COLO668 (cell line): ENCODE results near the gene MYO7B.

Experiments
- DNase-seq: peaks from one replicate; lab custom pipeline; 2025; ENCODE audit not compliant: unreplicated experiment; lab: John Stamatoyannopoulos, UW

Gene MYO7B

GRCh38 chr2:127607399-127607908, 72.0 kb downstream of the MYO7B start:
- no peak for DNase-seq

GRCh38 chr2:127608061-127609030, 72.9 kb downstream of the MYO7B start:
- no peak for DNase-seq

- no peak for DNase-seq
Observed at GRCh38 chr2:127609031-127609751, 73.7 kb downstream of the MYO7B start.

- DNase-seq, result no peak
Observed at GRCh38 chr2:127609818-127610217, 74.3 kb downstream of the MYO7B start.

- no peak for DNase-seq
Observed at GRCh38 chr2:127610561-127610960, 75.1 kb downstream of the MYO7B start.

GRCh38 chr2:127611076-127611925, 75.8 kb downstream of the MYO7B start:
- no peak for DNase-seq

GRCh38 chr2:127612111-127612822, 76.8 kb downstream of the MYO7B start:
- no peak for DNase-seq

GRCh38 chr2:127614246-127614645, 78.8 kb downstream of the MYO7B start:
- no peak for DNase-seq

- DNase-seq, result no peak
Observed at GRCh38 chr2:127614731-127615130, 79.2 kb downstream of the MYO7B start.

- no peak for DNase-seq
Observed at GRCh38 chr2:127615511-127616166, 80.2 kb downstream of the MYO7B start.

GRCh38 chr2:127618551-127619202, 83.2 kb downstream of the MYO7B start:
- no peak for DNase-seq

GRCh38 chr2:127619203-127619590, 83.7 kb downstream of the MYO7B start:
- no peak for DNase-seq

GRCh38 chr2:127619877-127620705, 84.6 kb downstream of the MYO7B start:
- DNase-seq, result no peak

- DNase-seq, result no peak
Observed at GRCh38 chr2:127620866-127621265, 85.4 kb downstream of the MYO7B start.

GRCh38 chr2:127621981-127622431, 86.5 kb downstream of the MYO7B start:
- DNase-seq, result no peak

- no peak for DNase-seq
Observed at GRCh38 chr2:127622561-127623387, 87.3 kb downstream of the MYO7B start.
